Fibroblast of the conjunctiva (primary cell): ENCODE measurements around the gene SLC11A1.

ENCODE experiments used
- DNase-seq: peaks from one replicate; pipeline ENCODE4 v3.0.0-alpha.2; 2010; ENCODE audit warnings: low read depth

Gene SLC11A1

GRCh38 chr2:218381916-218382366 is at the start of gene SLC11A1:
Gene SLC11A1, plus strand, starts transcription at chr2:218382273. Its CDS starts 96 bp downstream, at chr2:218382369.
- DNase-seq: no peak

GRCh38 chr2:218332288-218332687 is 49.8 kb upstream of the SLC11A1 start:
- no peak for DNase-seq

- DNase-seq: no peak
These were observed 49.0 kb upstream of the SLC11A1 start for GRCh38 chr2:218332920-218333645.

GRCh38 chr2:218334531-218334930 is 47.5 kb upstream of the SLC11A1 start:
- DNase-seq: no peak

- DNase-seq: no peak
These were observed 41.4 kb upstream of the SLC11A1 start for GRCh38 chr2:218340656-218341055.

- no peak for DNase-seq
These were observed 40.7 kb upstream of the SLC11A1 start for GRCh38 chr2:218341381-218341780.

- DNase-seq: no peak
These were observed 39.2 kb upstream of the SLC11A1 start for GRCh38 chr2:218342837-218343236.

- DNase-seq: no peak
These were observed 38.5 kb upstream of the SLC11A1 start for GRCh38 chr2:218343591-218343990.

GRCh38 chr2:218344090-218344754 is 37.9 kb upstream of the SLC11A1 start:
- DNase-seq: no peak

GRCh38 chr2:218344755-218345417 is 37.2 kb upstream of the SLC11A1 start:
- no peak for DNase-seq

GRCh38 chr2:218345491-218346236 is 36.4 kb upstream of the SLC11A1 start:
- DNase-seq: no peak

- no peak for DNase-seq
These were observed 34.9 kb upstream of the SLC11A1 start for GRCh38 chr2:218347172-218347571.

- DNase-seq: no peak
These were observed 28.0 kb upstream of the SLC11A1 start for GRCh38 chr2:218354045-218354444.

GRCh38 chr2:218354850-218355443 is 27.1 kb upstream of the SLC11A1 start:
- no peak for DNase-seq

- no peak for DNase-seq
These were observed 24.6 kb upstream of the SLC11A1 start for GRCh38 chr2:218357236-218358177.

GRCh38 chr2:218360453-218360852 is 21.6 kb upstream of the SLC11A1 start:
- DNase-seq: no peak

GRCh38 chr2:218362606-218363005 is 19.5 kb upstream of the SLC11A1 start:
- DNase-seq: no peak

GRCh38 chr2:218363736-218364135 is 18.3 kb upstream of the SLC11A1 start:
- DNase-seq: no peak

GRCh38 chr2:218364196-218364595 is 17.9 kb upstream of the SLC11A1 start:
- no peak for DNase-seq

- DNase-seq: no peak
These were observed 15.3 kb upstream of the SLC11A1 start for GRCh38 chr2:218366621-218367414.
